GM23248 (cell line): ENCODE data around the gene GRAP.
"Not testable (repeated sequence)": the region's sequence is repeated elsewhere in the genome, so short reads cannot be mapped to it uniquely, and the experiment has no call there.

ENCODE experiments used
- EZH2 ChIP-seq: fragments of 200-600 bp; sonication (generic); IDR thresholded peaks from 2 replicates; pipeline ENCODE4 v1.6.1; 2018; ENCODE audit warnings: antibody characterized with exemption, mild to moderate bottlenecking; ENCODE audit not compliant: insufficient read depth, poor library complexity, severe bottlenecking
- EZH2phosphoT487 ChIP-seq: fragments of 200-600 bp; sonication (generic); IDR thresholded peaks from 2 replicates; pipeline ENCODE4 v1.6.1; 2018; ENCODE audit warnings: antibody characterized with exemption, moderate library complexity, mild to moderate bottlenecking, low read depth; ENCODE audit not compliant: insufficient read depth

GRCh38 chr17:19030771-19031449 lies 15.8 kb downstream of the GRAP start:
- not testable (repeated sequence) for TF ChIP-seq EZH2, EZH2phosphoT487
